Erythroblast (primary cell): ENCODE results near the gene NUMBL.

Source experiments
- GATA1 ChIP-seq: IDR thresholded peaks from 2 replicates; pipeline ENCODE4 v1.6.1; 2011; ENCODE audit warnings: low read depth, mild to moderate bottlenecking, control low read depth, low read length, moderate library complexity
- POLR2A ChIP-seq: IDR thresholded peaks from 2 replicates; pipeline ENCODE4 v1.6.1; 2011; ENCODE audit warnings: mild to moderate bottlenecking, low read length

- no peak for TF ChIP-seq POLR2A
- no peak for TF ChIP-seq GATA1
These were observed 2.8 kb upstream of the NUMBL start for GRCh38 chr19:40693150-40693788.
